HFF-Myc (cell line): ENCODE measurements around the gene WDR86.

Experiments used
- DNase-seq: peaks from one replicate; pipeline ENCODE4 v3.0.0-alpha.2; 2011; ENCODE audit warnings: low read depth; ENCODE audit errors: extremely low read depth
- H3K4me3 ChIP-seq: replicated peaks from 2 replicates; pipeline ENCODE4 v1.5.1; 2011; ENCODE audit warnings: low read depth, mild to moderate bottlenecking, control low read depth, low read length
- CTCF ChIP-seq: IDR thresholded peaks from 2 replicates; pipeline ENCODE4 v1.5.1; 2012; ENCODE audit warnings: mild to moderate bottlenecking, low read depth, low read length, control low read depth; ENCODE audit errors: missing control alignments

WDR86 gene

GRCh38 chr7:151383638-151384351, 26.0 kb downstream of the WDR86 start:
- H3K4me3 ChIP-seq: no peak overlapping the region
- TF ChIP-seq CTCF: no peak
- DNase-seq: no peak

GRCh38 chr7:151382079-151382885, 27.6 kb downstream of the WDR86 start:
- no peak for DNase-seq
- TF ChIP-seq CTCF: no peak
- H3K4me3 ChIP-seq: no peak overlapping the region

GRCh38 chr7:151381348-151382078, 28.3 kb downstream of the WDR86 start:
- TF ChIP-seq CTCF: no peak
- DNase-seq: no peak
- no peak overlapping the region for H3K4me3 ChIP-seq

- no peak overlapping the region for H3K4me3 ChIP-seq
- TF ChIP-seq CTCF: no peak
Observed at GRCh38 chr7:151381098-151381347, 28.8 kb downstream of the WDR86 start.

GRCh38 chr7:151380199-151381097, 29.4 kb downstream of the WDR86 start:
- no peak overlapping the region for H3K4me3 ChIP-seq
- no peak for DNase-seq
- TF ChIP-seq CTCF: no peak

More at GRCh38 chr7:151381098-151381347, 28.8 kb downstream of the WDR86 start:
- no peak for DNase-seq

GRCh38 chr7:151379534-151380198, 30.2 kb downstream of the WDR86 start:
- TF ChIP-seq CTCF: no peak

More at GRCh38 chr7:151379534-151380198, 30.2 kb downstream of the WDR86 start:
- H3K4me3 ChIP-seq: no peak overlapping the region
- no peak for DNase-seq
